ENCODE data around the gene CORO7. TPM values are rescaled to one million over a fixed set of nuclear protein-coding genes. Genes with fewer than 3 reads are reported as not detected.

CORO7 gene
- total and polyA plus RNA-seq, 7 experiments from 2014 or later = 29.6 to 572 (median 141) TPM

GRCh38 chr16:4455081-4455480 lies 38.7 kb upstream of the CORO7 start:
- Histone ChIP-seq H3K27me3 (ENCODE audit: control insufficient read depth in 2 of 2, insufficient read depth in 2 of 2, low read length in 2 of 2) (no peaks in the 10 kb centered on the region), H3K36me3 (ENCODE audit: control insufficient read depth in 2 of 3, insufficient read depth in 3 of 3, low read length in 3 of 3) (peaks cover 0 to 76% (median 9%) of the 10 kb centered on the region in 3 experiments), H3K4me3 (ENCODE audit: low read length) (no peak overlapping the region), H3K27ac (ENCODE audit: low read depth, low read length) (no peak overlapping the region), H3K4me1 (ENCODE audit: control insufficient read depth in 2 of 2, insufficient read depth in 2 of 2, low read length in 2 of 2) (peaks cover 0 to 10% of the 10 kb centered on the region in 2 donors), H3K9me3 (ENCODE audit: control insufficient read depth in 2 of 3, low read length in 3 of 3) (no peaks in the 10 kb centered on the region)
- ATAC-seq (no peak), DNase-seq (no peak)
- no peaks in the 10 kb centered on the region for H3K27me3 Mint-ChIP-seq
- H3K4me3 Mint-ChIP-seq = no peak overlapping the region
- H3K27ac Mint-ChIP-seq = peak overlapping the region in 2 of 9 donors; percentile 41 to 62
- POLR2A ChIA-PET = no interaction called here
- CTCF ChIA-PET = no interaction called here
- intact Hi-C loops (cut with micrococcal nuclease) = no loop called here
- peaks cover 5 to 29% (median 12%) of the 10 kb centered on the region in 5 donors for H3K36me3 Mint-ChIP-seq
- peaks cover 8 to 17% (median 11%) of the 10 kb centered on the region in 7 donors for H3K4me1 Mint-ChIP-seq
- H3K9me3 Mint-ChIP-seq = no peaks in the 10 kb centered on the region

DNA sequence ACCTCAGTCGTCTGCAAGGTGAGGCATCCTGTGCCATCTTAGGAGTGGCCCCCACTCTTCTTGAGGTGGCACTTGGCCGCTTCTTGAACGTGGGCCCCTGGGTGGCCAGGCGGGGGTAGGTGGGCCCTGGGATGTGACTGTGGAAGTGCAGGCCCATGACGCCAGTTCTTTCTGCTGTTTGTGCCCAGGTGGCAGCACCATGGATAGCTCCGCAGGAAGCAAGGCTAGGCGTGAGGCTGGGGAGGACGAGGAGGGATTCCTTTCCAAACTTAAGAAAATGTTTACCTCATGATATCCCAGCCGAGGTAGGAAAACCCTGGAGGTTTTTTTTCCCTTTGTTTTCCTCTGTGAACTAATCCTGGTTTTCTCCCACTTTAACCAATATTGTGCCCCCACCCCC lies 38.2 kb upstream of the CORO7 start:
- H3K27me3 Mint-ChIP-seq = no peaks in the 10 kb centered on the region
- peaks cover 7 to 12% (median 11%) of the 10 kb centered on the region in 7 donors for H3K4me1 Mint-ChIP-seq
- DNase-seq = no peak
- intact Hi-C loops (cut with micrococcal nuclease) = no loop called here
- H3K4me1 ChIP-seq (ENCODE audit: control insufficient read depth in 2 of 2, insufficient read depth in 2 of 2, low read length in 2 of 2) = peaks cover 0 to 6% of the 10 kb centered on the region in 2 donors
- no peaks in the 10 kb centered on the region for H3K9me3 Mint-ChIP-seq
- ChIA-PET POLR2A (no interaction called here), CTCF (no interaction called here)
- H3K27ac Mint-ChIP-seq = peak overlapping the region in 2 of 9 donors; percentile 17 to 36
- H3K36me3 Mint-ChIP-seq = peaks cover 5 to 30% (median 12%) of the 10 kb centered on the region in 5 donors
- peaks cover 0 to 80% (median 13%) of the 10 kb centered on the region in 3 experiments for H3K36me3 ChIP-seq (ENCODE audit: control insufficient read depth in 2 of 3, insufficient read depth in 3 of 3, low read length in 3 of 3)
- H3K9me3 ChIP-seq (ENCODE audit: control insufficient read depth in 2 of 3, low read length in 3 of 3) = no peaks in the 10 kb centered on the region
- ATAC-seq = no peak
- no peaks in the 10 kb centered on the region for H3K27me3 ChIP-seq (ENCODE audit: control insufficient read depth in 2 of 2, insufficient read depth in 2 of 2, low read length in 2 of 2)
- peak overlapping the region; percentile 42 for H3K27ac ChIP-seq (ENCODE audit: low read depth, low read length)
- no peak overlapping the region for H3K4me3 Mint-ChIP-seq
- no peak overlapping the region for H3K4me3 ChIP-seq (ENCODE audit: low read length)

- peaks cover 5 to 26% (median 10%) of the 10 kb centered on the region in 5 donors for H3K36me3 Mint-ChIP-seq
- H3K27ac Mint-ChIP-seq = peak overlapping the region in 3 of 9 donors; percentile 40 to 63 (median 43)
- H3K4me1 Mint-ChIP-seq = peaks cover 0 to 5% (median 2%) of the 10 kb centered on the region in 7 donors
Measured at GRCh38 chr16:4452674-4453073, 36.3 kb upstream of the CORO7 start.

GRCh38 chr16:4450931-4451519 lies 34.6 kb upstream of the CORO7 start:
- Histone ChIP-seq H3K4me3 (ENCODE audit: low read length) (no peak overlapping the region), H3K9me3 (ENCODE audit: control insufficient read depth in 2 of 3, low read length in 3 of 3) (no peaks in the 10 kb centered on the region), H3K36me3 (ENCODE audit: control insufficient read depth in 2 of 3, insufficient read depth in 3 of 3, low read length in 3 of 3) (peaks cover 11 to 94% (median 29%) of the 10 kb centered on the region in 3 experiments), H3K4me1 (ENCODE audit: control insufficient read depth in 2 of 2, insufficient read depth in 2 of 2, low read length in 2 of 2) (no peaks in the 10 kb centered on the region), H3K27me3 (ENCODE audit: control insufficient read depth in 2 of 2, insufficient read depth in 2 of 2, low read length in 2 of 2) (no peaks in the 10 kb centered on the region), H3K27ac (ENCODE audit: low read depth, low read length) (no peak overlapping the region)
- Mint-ChIP-seq H3K4me1 (peaks cover 0 to 4% (median 0%) of the 10 kb centered on the region in 7 donors), H3K4me3 (no peak overlapping the region), H3K9me3 (no peaks in the 10 kb centered on the region), H3K27ac (peak overlapping the region in 1 of 9 donors; percentile 17), H3K27me3 (no peaks in the 10 kb centered on the region), H3K36me3 (peaks cover 7 to 32% (median 13%) of the 10 kb centered on the region in 5 donors)
- DNase-seq = no peak
- ChIA-PET POLR2A (interaction anchor here (0.6 to 0.8 kb wide), 2 partner anchors 7 to 69 kb away, joined by 3 read pairs; no protein-coding TSS in a partner anchor), CTCF (no interaction called here)
- intact Hi-C loops (cut with micrococcal nuclease) = no loop called here
- ATAC-seq = no peak

More at GRCh38 chr16:4452674-4453073, 36.3 kb upstream of the CORO7 start:
- ATAC-seq = no peak
- intact Hi-C loops (cut with micrococcal nuclease) = no loop called here
- CTCF ChIA-PET = no interaction called here
- Histone ChIP-seq H3K36me3 (ENCODE audit: control insufficient read depth in 2 of 3, insufficient read depth in 3 of 3, low read length in 3 of 3) (peaks cover 4 to 95% (median 17%) of the 10 kb centered on the region in 3 experiments), H3K27me3 (ENCODE audit: control insufficient read depth in 2 of 2, insufficient read depth in 2 of 2, low read length in 2 of 2) (no peaks in the 10 kb centered on the region), H3K9me3 (ENCODE audit: control insufficient read depth in 2 of 3, low read length in 3 of 3) (no peaks in the 10 kb centered on the region), H3K27ac (ENCODE audit: low read depth, low read length) (no peak overlapping the region), H3K4me3 (ENCODE audit: low read length) (no peak overlapping the region), H3K4me1 (ENCODE audit: control insufficient read depth in 2 of 2, insufficient read depth in 2 of 2, low read length in 2 of 2) (no peaks in the 10 kb centered on the region)
- no peak for DNase-seq
- H3K27me3 Mint-ChIP-seq = no peaks in the 10 kb centered on the region
- no peaks in the 10 kb centered on the region for H3K9me3 Mint-ChIP-seq
- POLR2A ChIA-PET = interaction anchor here (0.6 kb wide), 1 partner anchor 26 kb away, joined by 3 read pairs; no protein-coding TSS in a partner anchor
- H3K4me3 Mint-ChIP-seq = no peak overlapping the region

DNA sequence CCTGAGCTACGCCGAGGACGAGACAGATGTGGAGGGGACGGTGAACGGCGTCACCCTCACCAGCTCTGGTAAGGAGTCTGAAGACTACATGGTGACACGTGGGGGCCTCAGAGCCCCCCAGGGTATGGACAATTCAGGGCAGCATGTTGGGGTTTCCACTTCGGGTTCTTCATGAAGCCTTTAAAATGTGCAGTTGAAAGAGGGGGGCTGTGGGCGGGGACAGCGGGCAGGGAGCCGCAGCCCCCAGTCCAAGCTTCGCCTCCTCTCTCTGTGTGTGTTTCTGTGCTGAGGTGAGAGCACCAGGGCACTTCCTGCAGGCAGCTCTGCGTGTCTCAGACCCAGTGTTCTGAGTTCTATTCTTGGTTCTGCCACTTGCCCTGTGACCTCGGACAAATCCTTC lies 34.0 kb upstream of the CORO7 start:
- Mint-ChIP-seq H3K27me3 (no peaks in the 10 kb centered on the region), H3K36me3 (peaks cover 7 to 32% (median 13%) of the 10 kb centered on the region in 5 donors), H3K4me1 (peaks cover 0 to 4% (median 0%) of the 10 kb centered on the region in 7 donors), H3K9me3 (no peaks in the 10 kb centered on the region), H3K27ac (no peak overlapping the region), H3K4me3 (no peak overlapping the region)
- H3K27ac ChIP-seq (ENCODE audit: low read depth, low read length) = no peak overlapping the region
- intact Hi-C loops (cut with micrococcal nuclease) = no loop called here
- ATAC-seq (no peak), DNase-seq (no peak)
- H3K9me3 ChIP-seq (ENCODE audit: control insufficient read depth in 2 of 3, low read length in 3 of 3) = no peaks in the 10 kb centered on the region
- H3K4me1 ChIP-seq (ENCODE audit: control insufficient read depth in 2 of 2, insufficient read depth in 2 of 2, low read length in 2 of 2) = no peaks in the 10 kb centered on the region
- ChIA-PET POLR2A (interaction anchor here (0.6 to 2.1 kb wide), 4 partner anchors 8 to 70 kb away, joined by 3 to 5 read pairs (median 3); no protein-coding TSS in a partner anchor), CTCF (no interaction called here)
- H3K27me3 ChIP-seq (ENCODE audit: control insufficient read depth in 2 of 2, insufficient read depth in 2 of 2, low read length in 2 of 2) = no peaks in the 10 kb centered on the region
- H3K4me3 ChIP-seq (ENCODE audit: low read length) = no peak overlapping the region
- H3K36me3 ChIP-seq (ENCODE audit: control insufficient read depth in 2 of 3, insufficient read depth in 3 of 3, low read length in 3 of 3) = peaks cover 11 to 94% (median 29%) of the 10 kb centered on the region in 3 experiments

DNA sequence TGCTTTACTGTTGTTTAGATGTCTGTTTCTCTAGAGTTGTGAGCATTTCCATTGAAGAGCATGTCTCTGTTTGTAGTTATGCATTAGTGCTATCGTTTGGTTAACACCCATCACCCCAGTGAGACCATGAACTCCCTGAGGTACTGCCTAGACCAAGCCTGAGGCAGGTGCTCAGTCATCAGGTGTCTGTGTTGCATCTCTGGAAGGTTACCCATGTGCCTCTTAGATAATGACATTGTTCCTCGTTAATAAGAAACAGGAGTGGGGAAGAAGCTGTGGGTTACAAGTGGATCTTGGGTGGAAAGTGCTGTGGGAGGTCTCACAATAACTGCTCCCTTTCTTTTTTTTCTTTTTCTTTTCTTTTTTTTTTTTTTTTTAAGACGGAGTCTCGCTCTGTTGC lies 27.6 kb upstream of the CORO7 start:
- H3K9me3 Mint-ChIP-seq = no peaks in the 10 kb centered on the region
- H3K9me3 ChIP-seq (ENCODE audit: control insufficient read depth in 2 of 3, low read length in 3 of 3) = no peaks in the 10 kb centered on the region
- H3K36me3 Mint-ChIP-seq = peaks cover 20 to 62% (median 27%) of the 10 kb centered on the region in 5 donors
- H3K27ac Mint-ChIP-seq = no peak overlapping the region
- CTCF ChIA-PET = no interaction called here
- H3K4me3 Mint-ChIP-seq = no peak overlapping the region
- intact Hi-C loops (cut with micrococcal nuclease) = no loop called here
- H3K4me1 ChIP-seq (ENCODE audit: control insufficient read depth in 2 of 2, insufficient read depth in 2 of 2, low read length in 2 of 2) = no peaks in the 10 kb centered on the region
- ATAC-seq = no peak
- H3K4me1 Mint-ChIP-seq = peaks cover 4 to 12% (median 5%) of the 10 kb centered on the region in 7 donors
- H3K27me3 Mint-ChIP-seq = no peaks in the 10 kb centered on the region
- H3K27ac ChIP-seq (ENCODE audit: low read depth, low read length) = no peak overlapping the region
- H3K4me3 ChIP-seq (ENCODE audit: low read length) = no peak overlapping the region
- H3K27me3 ChIP-seq (ENCODE audit: control insufficient read depth in 2 of 2, insufficient read depth in 2 of 2, low read length in 2 of 2) = no peaks in the 10 kb centered on the region
- POLR2A ChIA-PET = no interaction called here
- peaks cover 30 to 96% (median 54%) of the 10 kb centered on the region in 3 experiments for H3K36me3 ChIP-seq (ENCODE audit: control insufficient read depth in 2 of 3, insufficient read depth in 3 of 3, low read length in 3 of 3)
- no peak for DNase-seq

DNA sequence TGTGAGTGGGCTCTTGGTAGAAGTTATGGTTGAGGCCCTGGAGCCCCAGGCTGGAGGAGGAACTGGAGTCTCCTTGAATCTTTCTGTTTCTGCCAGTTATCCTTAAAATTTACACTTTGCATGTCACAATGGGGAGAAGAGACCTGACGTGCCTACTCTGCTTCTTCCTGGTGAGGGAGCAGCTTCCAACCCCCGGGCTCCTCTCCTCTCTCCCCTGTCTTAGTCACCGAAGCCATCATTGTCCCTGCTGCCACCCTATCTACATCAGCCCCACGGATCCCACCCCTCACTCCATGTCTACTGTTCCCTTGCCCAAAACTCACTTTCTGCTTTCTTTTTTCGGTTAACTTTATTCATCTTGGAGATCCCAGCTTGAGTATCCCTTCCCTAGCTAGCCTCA lies 26.9 kb upstream of the CORO7 start:
- intact Hi-C loops (cut with micrococcal nuclease) = no loop called here
- DNase-seq (no peak), ATAC-seq (no peak)
- no peak overlapping the region for H3K4me3 ChIP-seq (ENCODE audit: low read length)
- no peak overlapping the region for H3K27ac ChIP-seq (ENCODE audit: low read depth, low read length)
- Mint-ChIP-seq H3K4me3 (no peak overlapping the region), H3K9me3 (no peaks in the 10 kb centered on the region), H3K36me3 (peaks cover 20 to 62% (median 27%) of the 10 kb centered on the region in 5 donors), H3K4me1 (peaks cover 4 to 12% (median 5%) of the 10 kb centered on the region in 7 donors), H3K27me3 (no peaks in the 10 kb centered on the region), H3K27ac (peak overlapping the region in 1 of 9 donors; percentile 14)
- H3K36me3 ChIP-seq (ENCODE audit: control insufficient read depth in 2 of 3, insufficient read depth in 3 of 3, low read length in 3 of 3) = peaks cover 30 to 93% (median 54%) of the 10 kb centered on the region in 3 experiments
- ChIA-PET POLR2A (no interaction called here), CTCF (interaction anchor here (0.6 kb wide), 1 partner anchor 30 kb away, joined by 5 read pairs; no protein-coding TSS in a partner anchor)
- H3K9me3 ChIP-seq (ENCODE audit: control insufficient read depth in 2 of 3, low read length in 3 of 3) = no peaks in the 10 kb centered on the region
- H3K4me1 ChIP-seq (ENCODE audit: control insufficient read depth in 2 of 2, insufficient read depth in 2 of 2, low read length in 2 of 2) = no peaks in the 10 kb centered on the region
- H3K27me3 ChIP-seq (ENCODE audit: control insufficient read depth in 2 of 2, insufficient read depth in 2 of 2, low read length in 2 of 2) = no peaks in the 10 kb centered on the region

All from naive thymus-derived CD4-positive, alpha-beta T cell (primary cell).